Heart left ventricle (tissue), 13 donors: ENCODE data around the gene USP22.

Experiments
- POLR2A ChIP-seq, 2 donors: fragments of 450-650 bp; IDR thresholded peaks; one replicate each; pipeline ENCODE4 v1.6.1; 2017; ENCODE audit warnings: antibody characterized with exemption in 2 of 2, mild to moderate bottlenecking in 2 of 2, moderate library complexity in 2 of 2
- TF ChIP-seq, protein P1 (sequence below), 12 donors: fragments of 200-600 bp; sonication (generic) in 4 of 12; IDR thresholded peaks; one replicate each; pipeline versions ENCODE4 v1.5.0 to v1.8.0; 2018 to 2022; ENCODE audit warnings: antibody characterized with exemption in 12 of 12, mild to moderate bottlenecking in 5 of 12
- donor health status: ischemic (EF 13 %, LVEDD 7.1; RV severe dilation, severe dysfunction).
- donor health status: DM: no; HTN: yes; CAD: no.
- donor health status: DM: no; HTN: no; CAD: no.
- donor health status: ischemic (EF 25% LVEDD 6.9; RV normal size, moderate dysfunction).
- donor health status: ischemic (EF 25% LVEDD 5.7; RV mildly dilated, moderate dysfunction).
- donor health status: ischemic (EF 35%, LVEDD 5.7; RV mildly dilated, moderate dysfunction).
- donor health status: nonischemic (EF 11% LVEDD 7.7; RV severe dilation, severe dysfunction).
- donor health status: DM: yes; HTN: yes; CAD: no.
- donor health status: PGD.
- donor health status: ischemic (EF 29% LVEDD 5.4; RV normal size, mild dysfunction).
- donor health status: nonischemic (EF 23%, LVEDD 6.1; RV moderate dilation, normal function).

DNA sequence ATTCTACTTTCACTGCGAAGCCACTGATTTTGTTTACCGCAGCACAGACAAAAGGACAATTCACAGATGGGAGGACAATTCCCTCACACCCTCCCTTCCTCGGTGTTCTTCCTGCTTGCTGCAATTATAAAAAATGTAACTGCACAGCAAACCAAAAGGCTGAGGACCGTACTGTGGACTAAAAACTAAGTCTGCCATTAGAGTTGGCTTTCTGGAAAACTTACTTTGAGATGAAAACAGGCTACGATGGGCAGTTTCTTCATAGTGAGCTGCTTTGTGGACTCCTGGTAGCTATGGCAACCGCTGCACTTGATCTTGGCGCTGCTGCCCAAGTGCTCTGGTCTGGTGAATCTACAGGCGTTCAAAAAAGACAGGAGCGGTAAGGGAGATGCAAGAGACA, 35.2 kb downstream of the USP22 start:
- no peak for TF ChIP-seq POLR2A (IDR thresholded peaks at IDR 0.05)
- TF ChIP-seq, protein P1, sequence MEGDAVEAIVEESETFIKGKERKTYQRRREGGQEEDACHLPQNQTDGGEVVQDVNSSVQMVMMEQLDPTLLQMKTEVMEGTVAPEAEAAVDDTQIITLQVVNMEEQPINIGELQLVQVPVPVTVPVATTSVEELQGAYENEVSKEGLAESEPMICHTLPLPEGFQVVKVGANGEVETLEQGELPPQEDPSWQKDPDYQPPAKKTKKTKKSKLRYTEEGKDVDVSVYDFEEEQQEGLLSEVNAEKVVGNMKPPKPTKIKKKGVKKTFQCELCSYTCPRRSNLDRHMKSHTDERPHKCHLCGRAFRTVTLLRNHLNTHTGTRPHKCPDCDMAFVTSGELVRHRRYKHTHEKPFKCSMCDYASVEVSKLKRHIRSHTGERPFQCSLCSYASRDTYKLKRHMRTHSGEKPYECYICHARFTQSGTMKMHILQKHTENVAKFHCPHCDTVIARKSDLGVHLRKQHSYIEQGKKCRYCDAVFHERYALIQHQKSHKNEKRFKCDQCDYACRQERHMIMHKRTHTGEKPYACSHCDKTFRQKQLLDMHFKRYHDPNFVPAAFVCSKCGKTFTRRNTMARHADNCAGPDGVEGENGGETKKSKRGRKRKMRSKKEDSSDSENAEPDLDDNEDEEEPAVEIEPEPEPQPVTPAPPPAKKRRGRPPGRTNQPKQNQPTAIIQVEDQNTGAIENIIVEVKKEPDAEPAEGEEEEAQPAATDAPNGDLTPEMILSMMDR (IDR thresholded peaks at IDR 0.05) = no peak
